SH-SY5Y (cell line): ENCODE measurements around the gene LMLN.

ENCODE experiments used
- GATA2 ChIP-seq: IDR thresholded peaks from 2 replicates; pipeline ENCODE4 v1.6.1; 2011; ENCODE audit warnings: mild to moderate bottlenecking, low read depth, low read length
- GATA3 ChIP-seq: IDR thresholded peaks from 2 replicates; pipeline ENCODE4 v1.6.1; 2011; ENCODE audit warnings: low read depth, mild to moderate bottlenecking, low read length, moderate library complexity

GRCh38 chr3:198093112-198093679, 133.2 kb downstream of the LMLN start:
- TF ChIP-seq GATA2 (no peak), GATA3 (no peak)
